Measurements from ENCODE around the gene TASP1. TPM values are rescaled to one million over a fixed set of nuclear protein-coding genes. Genes with fewer than 3 reads are reported as not detected.

Gene TASP1
- total RNA-seq, 4 donors from 2014 or later, result 3.0 to 18.1 (median 12.9) TPM

DNA sequence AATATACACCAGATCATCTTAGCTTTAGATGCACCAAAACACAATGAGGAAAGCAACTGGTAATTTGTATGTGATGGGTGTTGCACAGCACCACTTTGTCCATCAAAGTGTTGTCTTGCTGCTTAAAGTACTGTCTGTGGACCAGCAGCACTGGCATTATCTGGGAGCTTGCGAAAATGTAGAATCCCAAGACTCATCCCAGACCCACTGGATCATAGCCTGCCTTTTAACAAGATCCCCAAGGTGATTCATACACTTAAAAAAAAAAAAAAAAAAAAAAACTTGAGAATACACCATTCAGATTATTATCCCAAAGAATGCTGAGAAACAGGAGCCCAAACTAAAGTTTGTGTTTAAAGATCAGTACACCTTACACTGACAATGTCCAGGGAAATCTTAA, 123.4 kb downstream of the TASP1 start:
- intact Hi-C loops (cut with DNase I; ENCODE audit: low total_unique reads) (no loop called here), in situ Hi-C loops (cut with MboI; ENCODE audit: low pct_ligation_motif_present in 1 of 4, low pct_unique_long_range_greater_than_20kb in 1 of 4, low sequenced_read_pairs in 3 of 4) (no loop called here)
- Histone ChIP-seq H3K27ac (no peak overlapping the region), H3K4me1 (no peaks in the 10 kb centered on the region), H3K4me3 (no peak overlapping the region), H3K27me3 (no peaks in the 10 kb centered on the region), H3K9me3 (no peaks in the 10 kb centered on the region), H3K36me3 (peaks cover 0 to 8% (median 0%) of the 10 kb centered on the region in 4 donors)
- TF ChIP-seq POLR2AphosphoS5 (IDR thresholded peaks at IDR 0.05), result no peak
- TF ChIP-seq, protein P1, sequence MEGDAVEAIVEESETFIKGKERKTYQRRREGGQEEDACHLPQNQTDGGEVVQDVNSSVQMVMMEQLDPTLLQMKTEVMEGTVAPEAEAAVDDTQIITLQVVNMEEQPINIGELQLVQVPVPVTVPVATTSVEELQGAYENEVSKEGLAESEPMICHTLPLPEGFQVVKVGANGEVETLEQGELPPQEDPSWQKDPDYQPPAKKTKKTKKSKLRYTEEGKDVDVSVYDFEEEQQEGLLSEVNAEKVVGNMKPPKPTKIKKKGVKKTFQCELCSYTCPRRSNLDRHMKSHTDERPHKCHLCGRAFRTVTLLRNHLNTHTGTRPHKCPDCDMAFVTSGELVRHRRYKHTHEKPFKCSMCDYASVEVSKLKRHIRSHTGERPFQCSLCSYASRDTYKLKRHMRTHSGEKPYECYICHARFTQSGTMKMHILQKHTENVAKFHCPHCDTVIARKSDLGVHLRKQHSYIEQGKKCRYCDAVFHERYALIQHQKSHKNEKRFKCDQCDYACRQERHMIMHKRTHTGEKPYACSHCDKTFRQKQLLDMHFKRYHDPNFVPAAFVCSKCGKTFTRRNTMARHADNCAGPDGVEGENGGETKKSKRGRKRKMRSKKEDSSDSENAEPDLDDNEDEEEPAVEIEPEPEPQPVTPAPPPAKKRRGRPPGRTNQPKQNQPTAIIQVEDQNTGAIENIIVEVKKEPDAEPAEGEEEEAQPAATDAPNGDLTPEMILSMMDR (IDR thresholded peaks at IDR 0.05), result no peak
- no peak for TF ChIP-seq POLR2A (IDR thresholded peaks at IDR 0.05)
- TF ChIP-seq EP300 (IDR thresholded peaks at IDR 0.05; ENCODE audit: low read depth), result no peak
- DNase-seq, result no peak
- 84% methylated on average over 1 of the region's 1 CpG; no CpG with 5 or more reads in 1 of the 2 donors for WGBS, 2 donors (ENCODE audit: low coverage in 1 of 2)

DNA sequence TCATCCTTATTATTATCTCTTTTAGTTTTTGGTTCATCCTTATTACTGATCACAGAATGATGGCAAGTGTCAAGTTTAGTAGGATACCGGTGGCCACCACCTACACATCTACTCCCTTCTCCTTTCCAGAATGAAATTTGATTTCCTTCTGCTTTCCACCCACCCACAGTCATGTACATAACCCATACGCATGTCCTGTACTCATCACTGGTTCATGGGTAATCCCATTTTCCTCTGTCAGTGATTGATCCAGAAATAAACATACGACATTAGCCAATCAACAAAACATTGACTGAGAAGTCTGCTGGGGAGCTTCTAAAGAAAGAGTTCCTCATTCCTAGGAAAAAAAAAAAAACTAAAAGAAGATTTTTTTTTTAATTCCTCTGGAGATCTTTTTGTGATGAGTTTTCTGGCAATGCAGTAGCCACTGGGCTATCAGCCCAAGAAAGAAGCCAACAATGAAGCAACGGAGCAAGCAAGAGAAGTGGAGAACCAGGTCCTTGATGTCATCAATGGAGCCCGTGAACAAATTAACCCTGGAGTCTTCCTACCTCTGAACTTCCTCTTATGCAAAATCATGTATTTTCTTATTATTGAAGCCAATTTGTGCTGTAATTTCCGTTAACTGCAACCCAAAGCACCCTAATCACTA, 127.8 kb downstream of the TASP1 start:
- intact Hi-C loops (cut with DNase I; ENCODE audit: low total_unique reads) (no loop called here), in situ Hi-C loops (cut with MboI; ENCODE audit: low pct_ligation_motif_present in 1 of 4, low pct_unique_long_range_greater_than_20kb in 1 of 4, low sequenced_read_pairs in 3 of 4) (no loop called here)
- WGBS, 2 donors (ENCODE audit: low coverage in 1 of 2), result 84 to 91% methylated on average over 6 of the region's 6 CpGs
- TF ChIP-seq, protein P1 (IDR thresholded peaks at IDR 0.05), result no peak
- no peak overlapping the region for H3K27ac ChIP-seq
- H3K27me3 ChIP-seq, result no peaks in the 10 kb centered on the region
- no peak overlapping the region for H3K4me3 ChIP-seq
- peaks cover 0 to 8% (median 0%) of the 10 kb centered on the region in 4 donors for H3K36me3 ChIP-seq
- DNase-seq, result no peak
- H3K4me1 ChIP-seq, result no peaks in the 10 kb centered on the region
- H3K9me3 ChIP-seq, result peaks cover 3 to 9% of the 10 kb centered on the region in 2 donors

DNA sequence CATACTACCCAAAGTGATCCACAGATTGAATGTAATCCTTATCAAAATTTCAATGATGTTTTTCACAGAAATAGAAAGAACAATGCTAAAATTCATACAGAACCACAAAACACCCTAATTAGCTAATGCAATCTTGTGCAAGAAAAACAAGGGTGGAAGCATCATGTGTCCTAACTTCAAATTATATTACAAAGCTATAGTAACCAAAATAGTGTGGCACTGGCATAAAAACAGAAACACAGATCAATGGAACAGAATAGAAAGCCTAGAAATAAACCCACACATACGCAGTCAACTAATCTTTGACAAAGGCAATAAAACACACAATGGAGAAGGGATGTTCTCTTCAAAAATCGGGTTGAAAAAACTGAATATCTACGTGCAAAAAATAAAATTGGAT, 131.1 kb downstream of the TASP1 start:
- peaks cover 13 to 18% of the 10 kb centered on the region in 2 donors for H3K9me3 ChIP-seq
- H3K27ac ChIP-seq, result no peak overlapping the region
- WGBS, 2 donors (ENCODE audit: low coverage in 1 of 2), result 64% methylated on average over 3 of the region's 3 CpGs
- no peak overlapping the region for H3K4me3 ChIP-seq
- intact Hi-C loops (cut with DNase I; ENCODE audit: low total_unique reads), result no loop called here
- no peaks in the 10 kb centered on the region for H3K27me3 ChIP-seq
- H3K36me3 ChIP-seq, result peaks cover 0 to 3% (median 0%) of the 10 kb centered on the region in 4 donors
- no peak for TF ChIP-seq POLR2AphosphoS5 (IDR thresholded peaks at IDR 0.05)
- TF ChIP-seq, protein P1 (IDR thresholded peaks at IDR 0.05), result no peak
- TF ChIP-seq POLR2A (IDR thresholded peaks at IDR 0.05), result no peak
- no peak for TF ChIP-seq EP300 (IDR thresholded peaks at IDR 0.05; ENCODE audit: low read depth)
- peaks cover 0 to 3% (median 0%) of the 10 kb centered on the region in 4 donors for H3K4me1 ChIP-seq
- in situ Hi-C loops (cut with MboI; ENCODE audit: low pct_ligation_motif_present in 1 of 4, low pct_unique_long_range_greater_than_20kb in 1 of 4, low sequenced_read_pairs in 3 of 4), result no loop called here
- no peak for DNase-seq

DNA sequence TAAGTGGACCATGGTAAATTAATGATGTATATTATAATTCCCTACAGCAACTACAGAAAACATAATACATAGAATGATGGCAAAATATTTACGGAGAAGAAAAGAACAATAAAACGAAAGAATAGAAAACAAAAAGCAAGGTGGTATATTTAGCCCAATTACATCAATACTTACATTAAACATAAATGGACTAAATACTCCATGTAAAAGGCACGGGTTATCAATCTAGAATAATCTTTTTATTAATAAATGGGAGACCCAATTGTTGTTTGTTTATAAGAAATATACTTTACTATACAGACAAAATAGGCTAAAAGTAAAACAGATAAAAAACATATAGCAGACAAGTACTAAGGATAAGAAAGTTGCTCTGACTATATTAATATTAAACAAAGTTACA, 137.2 kb downstream of the TASP1 start:
- Histone ChIP-seq H3K9me3 (peaks cover 19 to 56% of the 10 kb centered on the region in 2 donors), H3K27ac (no peak overlapping the region), H3K36me3 (peaks cover 0 to 18% (median 6%) of the 10 kb centered on the region in 4 donors), H3K4me3 (no peak overlapping the region), H3K27me3 (no peaks in the 10 kb centered on the region), H3K4me1 (peaks cover 0 to 3% (median 0%) of the 10 kb centered on the region in 4 donors)
- DNase-seq, result no peak
- WGBS, 2 donors (ENCODE audit: low coverage in 1 of 2), result 95 to 96% methylated on average over 3 of the region's 3 CpGs
- intact Hi-C loops (cut with DNase I; ENCODE audit: low total_unique reads) (no loop called here), in situ Hi-C loops (cut with MboI; ENCODE audit: low pct_ligation_motif_present in 1 of 4, low pct_unique_long_range_greater_than_20kb in 1 of 4, low sequenced_read_pairs in 3 of 4) (no loop called here)
- TF ChIP-seq POLR2AphosphoS5 (IDR thresholded peaks at IDR 0.05), result no peak
- TF ChIP-seq POLR2A (IDR thresholded peaks at IDR 0.05), result no peak
- no peak for TF ChIP-seq EP300 (IDR thresholded peaks at IDR 0.05; ENCODE audit: low read depth)
- TF ChIP-seq, protein P1 (IDR thresholded peaks at IDR 0.05), result no peak

Measured in transverse colon (tissue), 4 donors.